Measurements from ENCODE around the gene TRAM2. TPM values are rescaled to one million over a fixed set of nuclear protein-coding genes. Genes with fewer than 3 reads are reported as not detected.

TRAM2 gene
- total RNA-seq, 1 experiment from 2014 or later: 17.7 TPM

DNA sequence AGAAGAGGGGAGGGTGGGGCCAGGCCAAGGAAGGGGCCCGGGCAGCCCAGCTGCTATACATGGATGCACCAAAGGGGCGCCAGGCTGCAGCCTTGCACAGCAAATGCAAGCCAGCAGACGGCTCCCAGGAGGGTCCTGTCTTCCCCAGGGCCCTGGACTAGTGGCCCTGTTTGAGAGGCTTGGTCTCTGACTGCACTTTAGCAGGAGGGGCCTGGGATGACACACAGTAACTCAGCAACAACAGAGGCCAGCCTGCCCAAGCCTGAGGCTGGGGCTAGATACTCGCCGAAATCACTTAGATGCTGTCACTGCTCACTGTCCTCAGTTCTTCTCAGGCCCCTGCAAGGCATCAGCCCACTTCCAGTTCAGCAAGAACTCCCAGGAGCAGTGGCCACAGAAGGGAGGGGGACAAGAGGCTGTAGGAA is 73.5 kb downstream of the TRAM2 start:
- no peaks in the 10 kb centered on the region for H3F3A ChIP-seq (ENCODE audit: low read length, unreplicated experiment)
- peak overlapping the region; percentile 46 for H3K4me3 ChIP-seq (ENCODE audit: low read length)
- peaks cover 19% of the 10 kb centered on the region for H3K36me3 ChIP-seq (ENCODE audit: low read depth, low read length)
- POLR2A ChIA-PET (ENCODE audit: unreplicated experiment): interaction anchor here (0.7 to 1.5 kb wide), 2 partner anchors 64 to 82 kb away, joined by 3 to 21 read pairs; no protein-coding TSS in a partner anchor
- peak; percentile 58 for DNase-seq
- intact Hi-C loops (cut with micrococcal nuclease): loop anchor here (1.0 to 5.0 kb wide), 2 partner anchors 39 to 83 kb away; partner anchors contain the start of gene EFHC1
- H3K27me3 ChIP-seq (ENCODE audit: low read length): no peaks in the 10 kb centered on the region
- H2AFZ ChIP-seq (ENCODE audit: low read length): no peak overlapping the region
- no peaks in the 10 kb centered on the region for H3K79me2 ChIP-seq (ENCODE audit: low read length)
- no peak for TF ChIP-seq EZH2phosphoT487 (IDR thresholded peaks at IDR 0.05; ENCODE audit: borderline replicate concordance, low read length)
- no peak for TF ChIP-seq EZH2 (IDR thresholded peaks at IDR 0.05; ENCODE audit: low read length, unreplicated experiment)
- TF ChIP-seq, protein P1, sequence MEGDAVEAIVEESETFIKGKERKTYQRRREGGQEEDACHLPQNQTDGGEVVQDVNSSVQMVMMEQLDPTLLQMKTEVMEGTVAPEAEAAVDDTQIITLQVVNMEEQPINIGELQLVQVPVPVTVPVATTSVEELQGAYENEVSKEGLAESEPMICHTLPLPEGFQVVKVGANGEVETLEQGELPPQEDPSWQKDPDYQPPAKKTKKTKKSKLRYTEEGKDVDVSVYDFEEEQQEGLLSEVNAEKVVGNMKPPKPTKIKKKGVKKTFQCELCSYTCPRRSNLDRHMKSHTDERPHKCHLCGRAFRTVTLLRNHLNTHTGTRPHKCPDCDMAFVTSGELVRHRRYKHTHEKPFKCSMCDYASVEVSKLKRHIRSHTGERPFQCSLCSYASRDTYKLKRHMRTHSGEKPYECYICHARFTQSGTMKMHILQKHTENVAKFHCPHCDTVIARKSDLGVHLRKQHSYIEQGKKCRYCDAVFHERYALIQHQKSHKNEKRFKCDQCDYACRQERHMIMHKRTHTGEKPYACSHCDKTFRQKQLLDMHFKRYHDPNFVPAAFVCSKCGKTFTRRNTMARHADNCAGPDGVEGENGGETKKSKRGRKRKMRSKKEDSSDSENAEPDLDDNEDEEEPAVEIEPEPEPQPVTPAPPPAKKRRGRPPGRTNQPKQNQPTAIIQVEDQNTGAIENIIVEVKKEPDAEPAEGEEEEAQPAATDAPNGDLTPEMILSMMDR (conservative IDR thresholded peaks at IDR 0.05; ENCODE audit: low read depth, low read length): 0 out of 2 replicates have a peak, but pooled peaks have one; percentile 11
- BruUV-seq (replicated peaks): no TSS peak
- no peaks in the 10 kb centered on the region for H3K9me2 ChIP-seq (replicated peaks; ENCODE audit: low read length)
- H3K27ac ChIP-seq (ENCODE audit: low read length): peak overlapping the region; percentile 65
- H3K4me1 ChIP-seq (ENCODE audit: insufficient read depth, low read length): peaks cover 34% of the 10 kb centered on the region
- no peaks in the 10 kb centered on the region for H3K9me3 ChIP-seq (ENCODE audit: low read length)
- no peaks in the 10 kb centered on the region for H4K20me1 ChIP-seq (ENCODE audit: low read length)
- H3K4me2 ChIP-seq (ENCODE audit: low read length): peak overlapping the region; percentile 76
- no peak overlapping the region for H3K9ac ChIP-seq (ENCODE audit: low read length)
- CTCF ChIA-PET: interaction anchor here (0.5 kb wide), 1 partner anchor 169 kb away, joined by 3 read pairs; no protein-coding TSS in a partner anchor
- peak; percentile 5 for ATAC-seq

DNA sequence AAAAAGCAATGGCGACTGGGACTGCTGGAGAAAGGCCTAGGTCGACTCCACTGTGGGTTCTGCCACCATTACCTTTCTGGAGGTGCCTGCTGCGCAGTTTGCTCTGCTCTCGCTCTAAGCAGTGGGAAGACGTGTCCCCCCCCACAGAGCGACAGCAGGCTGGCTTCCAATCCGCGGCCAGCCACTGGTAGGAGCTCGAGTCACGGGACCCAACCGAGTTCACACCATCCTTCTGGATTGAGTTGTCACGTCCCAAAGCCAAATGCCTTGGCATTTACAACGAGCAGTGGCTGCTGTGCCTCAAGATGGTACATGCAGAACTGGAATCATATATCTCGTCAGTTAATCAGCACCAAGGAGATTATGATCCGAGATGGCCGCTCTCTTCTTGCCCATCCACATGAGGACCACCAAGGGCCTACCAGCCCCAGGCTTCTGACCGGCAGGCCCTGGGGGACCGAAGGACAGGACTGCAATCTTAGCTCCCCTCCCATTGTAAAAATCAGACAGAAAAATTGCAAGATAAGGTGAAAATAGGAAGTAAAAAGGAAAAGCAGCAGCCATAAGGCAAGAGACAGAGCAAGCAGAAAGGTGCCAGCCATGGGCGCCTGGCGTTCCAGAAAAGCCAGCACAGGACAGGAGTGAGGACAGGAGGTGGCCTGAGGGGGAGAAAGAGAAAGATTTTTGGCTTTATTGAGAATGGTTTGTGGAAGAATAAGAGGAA is 74.4 kb downstream of the TRAM2 start:
- Histone ChIP-seq H3K79me2 (ENCODE audit: low read length) (no peaks in the 10 kb centered on the region), H2AFZ (ENCODE audit: low read length) (no peak overlapping the region), H3K9ac (ENCODE audit: low read length) (no peak overlapping the region), H3K9me2 (replicated peaks; ENCODE audit: low read length) (no peaks in the 10 kb centered on the region), H4K20me1 (ENCODE audit: low read length) (no peaks in the 10 kb centered on the region), H3K36me3 (ENCODE audit: low read depth, low read length) (peaks cover 16% of the 10 kb centered on the region; the same call in 1 of the 2 replicates), H3K4me2 (ENCODE audit: low read length) (peak overlapping the region; percentile 76), H3K4me3 (ENCODE audit: low read length) (peak overlapping the region; percentile 46; the same call in 1 of the 2 replicates), H3K9me3 (ENCODE audit: low read length) (no peaks in the 10 kb centered on the region), H3K4me1 (ENCODE audit: insufficient read depth, low read length) (peaks cover 29% of the 10 kb centered on the region), H3K27me3 (ENCODE audit: low read length) (no peaks in the 10 kb centered on the region), H3K27ac (ENCODE audit: low read length) (no peak overlapping the region), H3F3A (ENCODE audit: low read length, unreplicated experiment) (no peaks in the 10 kb centered on the region)
- ChIA-PET POLR2A (ENCODE audit: unreplicated experiment) (no interaction called here), CTCF (no interaction called here)
- no peak for DNase-seq
- TF ChIP-seq EZH2 (IDR thresholded peaks at IDR 0.05; ENCODE audit: low read length, unreplicated experiment) (no peak), EZH2phosphoT487 (IDR thresholded peaks at IDR 0.05; ENCODE audit: borderline replicate concordance, low read length) (no peak)
- TF ChIP-seq, protein P1 (conservative IDR thresholded peaks at IDR 0.05; ENCODE audit: low read depth, low read length): no peak
- ATAC-seq: no peak
- no TSS peak for BruUV-seq (replicated peaks)
- intact Hi-C loops (cut with micrococcal nuclease): loop anchor here (1.0 to 5.0 kb wide), 2 partner anchors 40 to 82 kb away; partner anchors contain the start of gene EFHC1

All from PC-3 (cell line).